ENCODE measurements around the gene PCNA.

DNA sequence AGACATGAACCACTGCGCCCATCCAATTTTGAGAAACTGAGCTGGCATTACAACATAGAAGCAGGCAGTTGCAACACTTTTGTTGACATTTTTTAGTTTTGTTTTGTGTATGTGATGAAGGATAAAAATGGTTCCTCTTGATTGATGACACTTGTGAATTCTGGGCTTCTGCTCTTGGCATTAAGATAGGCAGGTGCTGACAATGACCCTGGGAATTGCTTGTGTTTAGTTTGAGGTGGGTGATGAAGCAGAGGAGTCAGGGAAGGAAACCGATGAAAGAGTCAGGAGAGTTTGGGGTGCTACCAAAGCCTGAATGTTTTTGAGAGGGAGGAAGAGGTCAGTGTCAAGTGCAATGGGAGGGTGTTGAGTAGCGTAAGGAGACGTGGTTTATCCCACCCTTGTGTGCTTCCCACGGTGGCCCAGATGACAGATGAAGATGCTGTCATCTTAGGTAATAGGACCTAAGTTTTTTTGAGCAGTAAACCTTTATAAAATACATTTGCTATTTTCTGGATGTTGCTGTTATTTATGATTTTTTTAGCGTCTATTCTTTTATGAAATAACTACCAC is 26.4 kb upstream of the PCNA start:
- TF ChIP-seq, protein P1, sequence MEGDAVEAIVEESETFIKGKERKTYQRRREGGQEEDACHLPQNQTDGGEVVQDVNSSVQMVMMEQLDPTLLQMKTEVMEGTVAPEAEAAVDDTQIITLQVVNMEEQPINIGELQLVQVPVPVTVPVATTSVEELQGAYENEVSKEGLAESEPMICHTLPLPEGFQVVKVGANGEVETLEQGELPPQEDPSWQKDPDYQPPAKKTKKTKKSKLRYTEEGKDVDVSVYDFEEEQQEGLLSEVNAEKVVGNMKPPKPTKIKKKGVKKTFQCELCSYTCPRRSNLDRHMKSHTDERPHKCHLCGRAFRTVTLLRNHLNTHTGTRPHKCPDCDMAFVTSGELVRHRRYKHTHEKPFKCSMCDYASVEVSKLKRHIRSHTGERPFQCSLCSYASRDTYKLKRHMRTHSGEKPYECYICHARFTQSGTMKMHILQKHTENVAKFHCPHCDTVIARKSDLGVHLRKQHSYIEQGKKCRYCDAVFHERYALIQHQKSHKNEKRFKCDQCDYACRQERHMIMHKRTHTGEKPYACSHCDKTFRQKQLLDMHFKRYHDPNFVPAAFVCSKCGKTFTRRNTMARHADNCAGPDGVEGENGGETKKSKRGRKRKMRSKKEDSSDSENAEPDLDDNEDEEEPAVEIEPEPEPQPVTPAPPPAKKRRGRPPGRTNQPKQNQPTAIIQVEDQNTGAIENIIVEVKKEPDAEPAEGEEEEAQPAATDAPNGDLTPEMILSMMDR (IDR thresholded peaks at IDR 0.05 in 2 of 3, conservative IDR thresholded peaks at IDR 0.05 in 1 of 3; ENCODE audit: control insufficient read depth in 2 of 3, extremely low read depth in 1 of 3, insufficient read depth in 1 of 3, low read depth in 3 of 3, low read length in 3 of 3) = no peak
- no peak for TF ChIP-seq TAF1 (IDR thresholded peaks at IDR 0.05; ENCODE audit: borderline replicate concordance, low read depth, low read length)
